ENCODE data around the gene EPHA10.

Gene EPHA10

GRCh38 chr1:37732111-37732780 lies 32.7 kb downstream of the EPHA10 start:
- no peak for DNase-seq

- no peak for DNase-seq
These were observed 33.5 kb downstream of the EPHA10 start for GRCh38 chr1:37731312-37732019.

DNA sequence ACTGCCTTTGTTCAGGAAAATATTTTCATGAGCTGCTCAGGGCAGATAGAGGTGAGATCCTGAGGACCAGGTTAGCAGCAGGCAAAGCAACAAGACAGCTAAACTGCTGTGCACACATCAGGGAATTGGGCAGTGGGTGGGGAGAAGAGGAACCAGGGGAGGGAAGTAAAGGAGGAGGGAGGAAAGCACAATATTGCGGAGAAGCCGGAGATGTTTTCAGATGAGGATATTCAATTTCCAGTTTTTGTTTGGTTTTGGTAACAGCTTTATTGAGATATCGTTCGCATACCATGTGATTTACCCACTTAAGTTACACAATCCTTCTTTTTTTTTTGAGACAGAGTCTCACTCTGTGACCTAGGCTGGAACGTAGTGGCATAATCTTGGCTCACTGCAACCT lies 34.5 kb downstream of the EPHA10 start:
- DNase-seq = no peak

DNA sequence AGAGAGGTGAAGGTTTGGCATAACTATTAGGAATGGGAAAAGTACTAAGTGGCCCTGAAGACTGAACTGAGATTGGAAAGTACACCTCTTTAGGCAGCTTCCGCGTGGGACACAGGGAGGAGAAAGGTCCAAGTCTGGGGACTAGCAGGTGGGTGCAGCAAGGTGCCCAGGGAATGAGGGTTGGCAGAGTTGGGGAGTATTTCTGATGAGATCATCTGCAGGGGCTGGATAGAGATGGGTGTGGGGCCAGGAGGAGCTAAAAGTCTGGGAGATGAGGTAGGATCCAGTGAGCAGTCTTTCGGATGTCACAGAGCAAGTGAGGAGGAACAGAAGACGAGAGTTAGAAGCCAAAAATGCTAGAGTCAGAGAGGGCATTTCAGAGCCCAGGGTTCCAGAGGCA lies 36.5 kb downstream of the EPHA10 start:
- no peak for DNase-seq

GRCh38 chr1:37726751-37727585 lies 38.0 kb downstream of the EPHA10 start:
- no peak for DNase-seq

- no peak for DNase-seq
These were observed 38.9 kb downstream of the EPHA10 start for GRCh38 chr1:37725851-37726613.

DNA sequence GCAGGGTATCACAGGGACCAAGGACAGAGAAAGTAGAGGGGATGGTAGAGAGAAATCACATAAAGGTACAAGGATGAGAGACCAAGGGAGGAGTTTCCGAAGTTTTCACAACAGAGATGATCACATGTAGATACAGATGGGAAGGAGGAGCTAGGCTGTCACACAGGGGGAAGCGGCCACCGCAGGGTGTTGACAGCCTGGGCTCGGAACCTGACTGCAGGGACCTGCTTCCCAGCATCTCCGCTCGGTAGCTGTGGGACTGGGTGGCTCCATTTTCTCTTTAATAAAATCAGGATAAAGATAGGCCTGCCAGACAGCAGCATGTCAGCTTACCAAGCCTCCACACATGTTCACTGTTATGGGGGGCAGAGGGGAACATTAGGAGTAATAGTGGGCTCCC lies 40.3 kb downstream of the EPHA10 start:
- no peak for DNase-seq

DNA sequence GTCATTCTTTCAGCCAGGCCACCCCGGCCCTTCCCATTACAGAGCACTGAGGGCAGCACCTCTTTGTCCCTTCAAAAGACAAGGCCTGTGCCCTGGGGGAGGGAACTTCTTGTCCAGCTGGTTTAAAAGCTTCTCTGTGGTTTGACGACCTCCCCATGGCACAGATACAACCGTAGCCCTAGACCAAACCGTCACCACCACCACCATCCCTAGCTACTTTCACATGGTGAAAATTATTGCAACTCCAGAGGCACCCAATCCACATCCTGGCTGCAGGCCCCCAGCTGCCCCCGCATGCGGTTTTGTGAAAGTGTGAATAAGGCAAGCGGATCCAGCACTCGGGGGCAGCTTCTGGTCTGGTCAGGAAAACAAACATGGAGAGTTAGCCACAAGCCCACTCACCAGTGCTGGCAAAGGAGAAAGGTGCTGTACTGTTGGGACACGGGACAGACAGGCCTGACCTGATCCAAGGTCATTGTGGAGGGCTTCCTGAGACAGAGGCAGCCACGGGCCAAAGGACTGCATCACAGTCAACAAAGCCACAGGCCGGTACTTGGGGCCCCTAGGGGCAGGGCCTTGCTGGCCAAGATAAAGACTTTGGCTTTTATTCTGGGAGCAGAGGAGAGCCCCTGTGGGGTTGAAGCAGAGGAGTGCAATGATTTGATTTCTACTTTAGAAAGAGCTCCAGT lies 41.4 kb downstream of the EPHA10 start:
- no peak for DNase-seq

GRCh38 chr1:37723072-37723389 lies 41.9 kb downstream of the EPHA10 start:
- no peak for DNase-seq

DNA sequence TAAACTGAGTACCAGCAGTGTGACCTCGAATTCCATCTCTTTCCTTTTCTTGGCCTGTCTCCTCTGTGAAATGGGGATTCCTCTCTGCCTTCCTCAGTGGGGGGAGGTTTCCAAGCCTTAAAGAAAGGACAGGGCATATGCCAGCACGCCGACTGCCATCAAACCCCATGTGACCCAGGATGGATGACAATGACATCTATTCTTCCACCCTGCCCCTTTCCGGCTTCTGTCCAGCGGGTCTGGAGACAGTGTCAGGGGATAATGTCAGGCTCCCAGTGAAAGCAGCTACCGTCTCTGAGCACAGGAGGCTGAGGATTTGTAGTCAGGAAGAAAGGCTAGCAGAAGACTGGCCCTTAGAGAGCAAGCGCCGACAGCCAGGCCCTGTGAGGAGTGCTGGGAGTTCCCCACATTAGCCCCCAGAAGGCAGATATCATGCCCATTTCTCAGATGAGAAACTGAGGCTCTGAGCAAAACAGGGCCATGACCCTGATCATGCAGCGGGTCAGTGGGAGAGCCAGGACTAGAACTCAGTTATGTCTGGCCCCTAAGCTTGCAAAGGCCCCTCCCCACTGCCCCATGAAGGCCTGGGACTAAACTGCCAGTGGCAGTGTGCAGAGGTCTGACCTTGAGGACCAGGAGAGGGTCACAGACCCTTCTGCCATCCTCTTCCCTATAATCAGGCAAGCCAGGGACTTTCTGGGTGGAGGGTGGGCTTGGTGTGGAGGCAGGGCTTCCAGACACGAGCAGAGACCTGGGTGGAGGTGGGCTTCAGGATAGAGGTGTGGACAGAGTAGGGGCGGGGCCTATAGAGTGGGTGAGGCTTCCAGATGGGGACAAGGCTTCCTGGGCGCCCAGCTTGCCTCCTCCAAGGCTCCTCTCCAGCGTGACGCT lies 42.5 kb downstream of the EPHA10 start:
- DNase-seq = no peak

GRCh38 chr1:37721565-37721964 lies 43.4 kb downstream of the EPHA10 start:
- DNase-seq = no peak

- DNase-seq = no peak
These were observed 44.4 kb downstream of the EPHA10 start for GRCh38 chr1:37720231-37721130.

DNA sequence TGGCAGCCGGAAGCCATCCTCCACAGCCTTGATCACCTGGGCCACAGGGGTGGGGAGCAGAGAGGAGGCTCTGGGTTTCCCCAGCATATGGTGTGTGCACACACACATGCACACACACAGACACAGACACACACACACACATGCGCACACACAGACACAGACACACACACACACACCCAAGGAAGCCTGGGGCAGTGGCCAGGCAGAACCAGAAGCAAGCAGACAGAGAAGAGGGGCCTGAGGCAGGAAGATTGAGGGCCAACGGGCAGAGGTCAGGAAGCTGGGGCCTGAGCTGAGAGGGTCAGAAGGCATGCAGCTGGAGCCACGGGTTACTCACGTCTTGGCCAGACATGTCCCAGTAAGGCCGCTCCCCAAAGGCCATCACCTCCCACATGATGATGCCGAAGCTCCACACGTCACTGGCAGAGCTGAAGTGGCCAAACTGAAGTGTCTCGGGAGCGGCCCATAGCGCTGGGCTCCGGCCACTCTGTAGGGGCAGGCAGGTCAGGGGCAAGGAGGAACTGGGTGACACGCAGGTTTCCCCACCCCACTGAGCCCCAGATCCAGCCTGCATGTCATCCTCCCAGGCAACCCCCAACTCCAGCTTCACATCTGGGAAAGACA lies 45.2 kb downstream of the EPHA10 start:
- DNase-seq = no peak

DNA sequence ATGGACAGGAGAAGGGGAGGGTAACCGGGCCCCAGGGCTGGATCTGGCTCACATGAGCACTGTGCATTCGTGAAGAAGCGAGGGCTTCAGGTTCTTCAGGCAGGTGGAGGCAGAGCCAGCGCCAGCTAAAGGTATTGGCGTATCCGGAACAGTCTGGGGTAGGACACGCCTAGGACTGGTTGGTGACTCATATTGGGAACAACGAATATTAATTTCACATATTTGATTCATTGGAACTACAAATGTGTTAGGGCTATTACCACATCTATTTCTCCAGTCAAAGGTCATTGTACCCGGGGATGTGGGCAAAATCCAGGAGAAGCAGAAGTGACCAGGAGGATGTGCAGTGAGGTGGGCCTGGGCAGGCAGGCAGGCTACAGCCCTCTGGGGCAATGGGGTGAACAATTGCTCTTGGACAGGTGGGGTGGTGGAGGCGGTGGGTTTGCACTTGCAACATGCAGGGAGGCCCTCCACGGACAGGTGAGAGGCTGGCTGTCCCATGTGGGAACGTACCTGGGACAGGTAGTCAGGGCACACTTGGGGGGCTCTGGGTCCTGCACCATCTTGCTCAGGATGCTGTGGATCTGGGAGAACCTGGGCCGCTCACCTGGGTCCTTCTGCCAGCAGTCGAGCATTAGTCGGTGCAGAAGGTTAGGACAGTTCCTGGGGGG lies 45.9 kb downstream of the EPHA10 start:
- DNase-seq = no peak

GRCh38 chr1:37718181-37718900 lies 46.6 kb downstream of the EPHA10 start:
- no peak for DNase-seq

DNA sequence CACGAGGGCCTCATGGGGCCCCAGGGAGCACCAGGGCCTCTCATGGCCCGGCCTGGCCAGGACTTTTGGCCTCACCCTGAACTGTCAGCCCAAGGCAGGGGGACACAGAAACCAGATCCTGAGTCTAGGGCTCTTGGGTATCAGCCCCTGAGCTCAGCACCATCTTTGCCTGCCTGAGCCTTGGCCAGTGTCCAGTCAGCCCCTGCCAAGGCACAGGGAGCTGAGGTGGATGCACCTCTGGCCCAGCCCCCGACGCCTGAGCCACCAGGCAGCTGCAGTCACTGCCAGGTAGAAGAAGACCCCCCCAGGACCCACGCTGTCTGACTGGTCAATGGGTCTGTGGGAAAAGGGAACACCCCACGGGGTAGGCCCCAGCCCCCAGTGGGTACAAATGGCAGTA lies 47.3 kb downstream of the EPHA10 start:
- no peak for DNase-seq

DNA sequence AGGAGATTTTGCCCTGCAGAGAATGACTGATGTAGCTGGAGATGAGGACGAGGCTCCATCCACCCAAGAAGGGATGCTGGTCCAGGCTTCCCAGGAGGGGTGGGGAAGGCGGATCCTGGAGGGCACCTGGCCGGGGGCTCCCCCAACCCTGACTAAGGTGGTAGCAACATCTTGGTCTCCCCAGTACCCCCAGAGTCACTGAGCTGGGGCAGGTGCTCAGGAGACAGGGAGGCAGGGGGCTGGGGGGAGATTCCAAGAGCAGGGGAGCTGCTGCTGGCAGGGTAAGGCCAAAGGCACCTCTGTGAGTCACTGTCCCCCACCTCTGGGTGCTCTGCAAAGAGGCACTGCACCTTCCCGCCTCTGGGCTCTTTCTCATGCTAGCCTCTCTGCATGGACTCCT lies 48.6 kb downstream of the EPHA10 start:
- no peak for DNase-seq

DNA sequence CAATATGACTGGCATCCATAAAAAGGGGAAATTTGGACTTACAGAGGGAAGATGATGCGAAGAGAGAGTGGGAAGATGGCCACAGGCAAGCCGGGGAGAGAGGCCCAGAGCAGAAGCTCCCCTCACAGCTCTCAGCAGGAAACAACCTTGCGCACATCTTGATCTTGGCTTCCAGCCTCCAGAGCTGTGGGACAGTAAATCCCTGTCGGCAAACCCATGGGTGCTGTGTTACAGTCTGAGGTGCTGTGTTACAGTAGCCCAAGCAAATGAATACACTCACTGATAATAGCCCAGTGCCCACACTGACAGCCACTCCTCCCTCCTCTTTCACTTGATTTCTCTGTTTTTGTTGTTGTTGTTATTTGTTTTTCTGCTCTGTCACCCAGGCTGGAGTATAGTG lies 50.2 kb downstream of the EPHA10 start:
- DNase-seq = no peak

DNA sequence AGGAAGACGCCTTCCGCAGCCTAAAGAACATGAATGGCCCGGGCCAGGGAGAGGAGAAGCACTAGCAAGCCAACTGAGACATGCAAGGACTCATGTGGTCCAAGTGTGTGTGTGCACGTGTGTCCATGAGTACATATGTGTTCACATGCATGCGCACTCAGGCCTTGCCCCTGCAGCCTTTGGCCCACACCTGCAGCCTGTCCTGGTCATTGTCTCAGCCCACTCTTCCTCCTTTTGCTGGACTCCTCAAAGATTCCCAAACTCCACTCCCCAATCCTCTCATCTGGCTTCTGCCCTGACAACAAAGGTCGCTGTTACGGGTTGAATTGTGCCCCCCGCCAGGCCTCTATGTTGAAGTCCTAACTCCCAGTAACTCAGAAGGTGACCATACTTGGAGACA lies 50.7 kb downstream of the EPHA10 start:
- no peak for DNase-seq
